Measurements from ENCODE around the gene DYNC2LI1. TPM values are rescaled to one million over a fixed set of nuclear protein-coding genes. Genes with fewer than 3 reads are reported as not detected.
A peak's percentile ranks its signal among the peaks of the same experiment; 100 is the strongest.

The DYNC2LI1 gene
- total RNA-seq, 1 donor from 2014 or later: 15.3 TPM

GRCh38 chr2:43759195-43759594, 14.6 kb upstream of the DYNC2LI1 start:
- Histone ChIP-seq H3K4me1 (ENCODE audit: insufficient read depth, low read length) (peaks cover 12% of the 10 kb centered on the region), H3K9ac (ENCODE audit: low read length) (peak overlapping the region; percentile 8), H3K4me2 (ENCODE audit: low read length) (peak overlapping the region; percentile 39), H3K79me2 (ENCODE audit: insufficient read depth, low read length) (no peaks in the 10 kb centered on the region), H2AFZ (ENCODE audit: low read depth, low read length) (no peak overlapping the region), H4K20me1 (ENCODE audit: insufficient read depth, low read length) (no peaks in the 10 kb centered on the region), H3K27ac (ENCODE audit: low read depth, low read length) (peak overlapping the region; percentile 51), H3K36me3 (ENCODE audit: insufficient read depth, low read length) (no peaks in the 10 kb centered on the region), H3K4me3 (ENCODE audit: insufficient read depth, low read depth, low read length) (no peak overlapping the region), H3K9me3 (ENCODE audit: insufficient read depth, low read depth, low read length) (no peaks in the 10 kb centered on the region), H3K27me3 (ENCODE audit: insufficient read depth, low read length) (no peaks in the 10 kb centered on the region)
- Mint-ChIP-seq H3K4me3 (ENCODE audit: unreplicated experiment) (no peak overlapping the region), H3K9me3 (ENCODE audit: unreplicated experiment) (no peaks in the 10 kb centered on the region), H3K27ac (ENCODE audit: unreplicated experiment) (peak overlapping the region; percentile 92), H3K4me1 (ENCODE audit: low read depth, unreplicated experiment) (peaks cover 13% of the 10 kb centered on the region), H3K27me3 (ENCODE audit: low read depth, unreplicated experiment) (no peaks in the 10 kb centered on the region), H3K36me3 (ENCODE audit: low read depth, unreplicated experiment) (no peaks in the 10 kb centered on the region)
- FAIRE-seq (no peak), DNase-seq (ENCODE audit: low read depth) (peak; percentile 89)
- no peak for TF ChIP-seq EZH2 (IDR thresholded peaks at IDR 0.05; ENCODE audit: insufficient read depth, low read length)
- no peak for TF ChIP-seq CTCF (IDR thresholded peaks at IDR 0.05; ENCODE audit: insufficient read depth, low read depth, low read length)

- no peak overlapping the region for H2AFZ ChIP-seq (ENCODE audit: low read depth, low read length)
- no peak for FAIRE-seq
Observed at GRCh38 chr2:43762286-43762685, 11.6 kb upstream of the DYNC2LI1 start.

More at GRCh38 chr2:43762286-43762685, 11.6 kb upstream of the DYNC2LI1 start:
- DNase-seq (ENCODE audit: low read depth): peak; percentile 66
- H3K4me1 Mint-ChIP-seq (ENCODE audit: low read depth, unreplicated experiment): peaks cover 13% of the 10 kb centered on the region
- Histone ChIP-seq H3K27me3 (ENCODE audit: insufficient read depth, low read length) (no peaks in the 10 kb centered on the region), H3K79me2 (ENCODE audit: insufficient read depth, low read length) (no peaks in the 10 kb centered on the region), H3K27ac (ENCODE audit: low read depth, low read length) (peak overlapping the region; percentile 16), H3K4me1 (ENCODE audit: insufficient read depth, low read length) (peaks cover 12% of the 10 kb centered on the region), H4K20me1 (ENCODE audit: insufficient read depth, low read length) (no peaks in the 10 kb centered on the region), H3K36me3 (ENCODE audit: insufficient read depth, low read length) (no peaks in the 10 kb centered on the region), H3K4me2 (ENCODE audit: low read length) (no peak overlapping the region), H3K9me3 (ENCODE audit: insufficient read depth, low read depth, low read length) (no peaks in the 10 kb centered on the region), H3K4me3 (ENCODE audit: insufficient read depth, low read depth, low read length) (no peak overlapping the region), H3K9ac (ENCODE audit: low read length) (no peak overlapping the region)
- no peak overlapping the region for H3K27ac Mint-ChIP-seq (ENCODE audit: unreplicated experiment)
- no peaks in the 10 kb centered on the region for H3K27me3 Mint-ChIP-seq (ENCODE audit: low read depth, unreplicated experiment)
- no peaks in the 10 kb centered on the region for H3K9me3 Mint-ChIP-seq (ENCODE audit: unreplicated experiment)
- TF ChIP-seq EZH2 (IDR thresholded peaks at IDR 0.05; ENCODE audit: insufficient read depth, low read length): no peak
- no peak for TF ChIP-seq CTCF (IDR thresholded peaks at IDR 0.05; ENCODE audit: insufficient read depth, low read depth, low read length)
- H3K4me3 Mint-ChIP-seq (ENCODE audit: unreplicated experiment): no peak overlapping the region
- H3K36me3 Mint-ChIP-seq (ENCODE audit: low read depth, unreplicated experiment): no peaks in the 10 kb centered on the region
